H9 (cell line): ENCODE data around the gene SCUBE3. TPM values are rescaled to one million over a fixed set of nuclear protein-coding genes. Genes with fewer than 3 reads are reported as not detected.

Experiments used
- DNase-seq: peaks from one replicate; pipeline ENCODE4 v3.0.0-alpha.2; 2017
- H2AFZ ChIP-seq: one replicate; pipeline ENCODE4 v1.6.1; 2013; ENCODE audit warnings: mild to moderate bottlenecking, low read length, control low read depth, moderate library complexity
- H2AK5ac ChIP-seq: 2 replicates; pipeline ENCODE4 v1.6.1; 2013; ENCODE audit warnings: low read length, control low read depth, mixed read lengths; ENCODE audit not compliant: insufficient read length
- H2BK120ac ChIP-seq: one replicate; pipeline ENCODE4 v1.6.1; 2013; ENCODE audit warnings: low read depth, mild to moderate bottlenecking, low read length, control low read depth, inconsistent platforms; ENCODE audit not compliant: poor library complexity, severe bottlenecking
- H2BK12ac ChIP-seq: 2 replicates; pipeline ENCODE4 v1.6.1; 2013; ENCODE audit warnings: low read length, control low read depth, mixed read lengths, low read depth; ENCODE audit not compliant: insufficient read length
- H2BK15ac ChIP-seq: 2 replicates; pipeline ENCODE4 v1.6.1; 2013; ENCODE audit warnings: low read depth, low read length, control low read depth
- H2BK20ac ChIP-seq: one replicate; pipeline ENCODE4 v1.6.1; 2013; ENCODE audit warnings: low read depth, mild to moderate bottlenecking, low read length, control low read depth, inconsistent platforms; ENCODE audit not compliant: poor library complexity, severe bottlenecking
- H2BK5ac ChIP-seq: 2 replicates; pipeline ENCODE4 v1.6.1; 2013; ENCODE audit warnings: low read length, control low read depth, mixed read lengths; ENCODE audit not compliant: insufficient read length
- H3K14ac ChIP-seq: 2 replicates; pipeline ENCODE4 v1.6.1; 2013; ENCODE audit warnings: low read length, control low read depth; ENCODE audit not compliant: insufficient read depth
- H3K18ac ChIP-seq: 2 replicates; pipeline ENCODE4 v1.6.1; 2013; ENCODE audit warnings: low read depth, mild to moderate bottlenecking, mixed read lengths, low read length, control low read depth; ENCODE audit not compliant: insufficient read length
- H3K23ac ChIP-seq: 2 replicates; pipeline ENCODE4 v1.6.1; 2013; ENCODE audit warnings: low read length, control low read depth, mixed read lengths, low read depth; ENCODE audit not compliant: insufficient read length
- H3K23me2 ChIP-seq: 2 replicates; pipeline ENCODE4 v1.6.1; 2013; ENCODE audit warnings: low read depth, mild to moderate bottlenecking, mixed read lengths, low read length, control low read depth; ENCODE audit not compliant: insufficient read length, poor library complexity, severe bottlenecking
- H3K27ac ChIP-seq: 2 replicates; pipeline ENCODE4 v1.5.1; 2013; ENCODE audit warnings: low read length, control low read depth, mixed read lengths, low read depth; ENCODE audit not compliant: insufficient read length
- H3K27me3 ChIP-seq: 2 replicates; pipeline ENCODE4 v1.6.1; 2013; ENCODE audit warnings: low read length, control low read depth, inconsistent platforms; ENCODE audit not compliant: insufficient read depth
- H3K4ac ChIP-seq: 2 replicates; pipeline ENCODE4 v1.6.1; 2013; ENCODE audit warnings: low read depth, mild to moderate bottlenecking, control low read depth, inconsistent platforms, low read length, moderate library complexity
- H3K4me1 ChIP-seq: 2 replicates; pipeline ENCODE4 v1.6.1; 2013; ENCODE audit warnings: low read length, control low read depth, inconsistent platforms; ENCODE audit not compliant: insufficient read depth
- H3K4me2 ChIP-seq: 2 replicates; pipeline ENCODE4 v1.6.1; 2013; ENCODE audit warnings: low read length, control low read depth, mixed read lengths; ENCODE audit not compliant: insufficient read length, insufficient read depth
- H3K56ac ChIP-seq: 2 replicates; pipeline ENCODE4 v1.6.1; 2013; ENCODE audit warnings: low read depth, mild to moderate bottlenecking, mixed read lengths, low read length, control low read depth; ENCODE audit not compliant: insufficient read length
- H3K79me1 ChIP-seq: 2 replicates; pipeline ENCODE4 v1.6.1; 2013; ENCODE audit warnings: low read depth, mild to moderate bottlenecking, moderate library complexity, low read length, control low read depth, inconsistent platforms; ENCODE audit not compliant: insufficient read depth, poor library complexity, severe bottlenecking
- H3K79me2 ChIP-seq: 2 replicates; pipeline ENCODE4 v1.6.1; 2013; ENCODE audit warnings: low read length, control low read depth, inconsistent platforms; ENCODE audit not compliant: insufficient read depth
- H3K9ac ChIP-seq: 2 replicates; pipeline ENCODE4 v1.6.1; 2013; ENCODE audit warnings: low read length, control low read depth, mixed read lengths; ENCODE audit not compliant: insufficient read length; ENCODE audit errors: extremely low read depth
- H3K9me3 ChIP-seq: one replicate; pipeline ENCODE4 v1.6.1; 2013; ENCODE audit warnings: low read depth, low read length, inconsistent platforms; ENCODE audit not compliant: control insufficient read depth
- H3T11ph ChIP-seq: one replicate; pipeline ENCODE4 v1.6.1; 2013; ENCODE audit warnings: mild to moderate bottlenecking, low read length, control low read depth, inconsistent platforms
- H4K20me1 ChIP-seq: one replicate; pipeline ENCODE4 v1.6.1; 2013; ENCODE audit not compliant: control insufficient read depth, insufficient read length, insufficient read depth
- H4K5ac ChIP-seq: 2 replicates; pipeline ENCODE4 v1.6.1; 2013; ENCODE audit warnings: low read depth, mild to moderate bottlenecking, mixed read lengths, low read length, control low read depth; ENCODE audit not compliant: insufficient read length
- H4K8ac ChIP-seq: replicated peaks from 2 replicates; pipeline ENCODE4 v1.6.1; 2013; ENCODE audit warnings: low read length, control low read depth, mixed read lengths, low read depth; ENCODE audit not compliant: insufficient read length
- H4K91ac ChIP-seq: 2 replicates; pipeline ENCODE4 v1.6.1; 2013; ENCODE audit warnings: low read depth, mild to moderate bottlenecking, moderate library complexity, mixed read lengths, low read length, control low read depth; ENCODE audit not compliant: insufficient read length
- H3K27ac Mint-ChIP-seq, 3 experiments: 2 replicates in 2 of 3; 3 replicates in 1 of 3; pipeline ENCODE4 v1.8.0; 2020 to 2021; ENCODE audit warnings: mixed read lengths in 3 of 3, mild to moderate bottlenecking in 1 of 3, moderate library complexity in 1 of 3
- H3K27me3 Mint-ChIP-seq: 2 replicates; pipeline ENCODE4 v1.8.0; 2021; ENCODE audit warnings: low read depth, mild to moderate bottlenecking, moderate library complexity, mixed read lengths
- H3K36me3 Mint-ChIP-seq, 3 experiments: 2 replicates in 2 of 3; 3 replicates in 1 of 3; pipeline ENCODE4 v1.8.0; 2020 to 2021; ENCODE audit warnings: low read depth in 3 of 3, mixed read lengths in 3 of 3; ENCODE audit not compliant: insufficient read depth in 1 of 3
- H3K4me1 Mint-ChIP-seq, 2 experiments: 2 replicates each; pipeline ENCODE4 v1.8.0; 2020; ENCODE audit warnings: mixed read lengths in 2 of 2
- H3K4me3 Mint-ChIP-seq, 2 experiments: 2 replicates in 1 of 2; 3 replicates in 1 of 2; pipeline ENCODE4 v1.8.0; 2020 to 2021; ENCODE audit warnings: mild to moderate bottlenecking in 2 of 2, mixed read lengths in 2 of 2, moderate library complexity in 1 of 2
- H3K9me3 Mint-ChIP-seq, 2 experiments: 2 replicates in 1 of 2; 3 replicates in 1 of 2; pipeline ENCODE4 v1.8.0; 2020; ENCODE audit warnings: mild to moderate bottlenecking in 2 of 2, mixed read lengths in 2 of 2, moderate library complexity in 1 of 2
- CTCF ChIP-seq: fragments of 200-600 bp; sonication (generic); conservative IDR thresholded peaks from 3 replicates; pipeline ENCODE4 v1.8.0; 2021; ENCODE audit warnings: antibody characterized with exemption, mild to moderate bottlenecking
- WGBS: extraction: QIAGEN DNeasy Blood & Tissue Kit; methylation state at CpG from one replicate; pipeline ENCODE4 v1.1.7; 2013; ENCODE audit warnings: missing lambda C conversion rate, low lambda C conversion rate, mixed read lengths; ENCODE audit not compliant: insufficient read length; ENCODE audit errors: extremely low coverage; 5-methylcytosine and 5-hydroxymethylcytosine counted together
- total RNA-seq: library from RNA; stranded (reverse); gene quantifications from 2 replicates; pipeline ENCODE4 v1.2.1, GENCODE V29; 2021

SCUBE3 gene
- total RNA-seq, 1 experiment from 2014 or later = 2.7 TPM

- Histone ChIP-seq H3K18ac (no peak overlapping the region), H3K4ac (no peak overlapping the region), H2BK20ac (no peak overlapping the region), H2BK120ac (no peak overlapping the region), H4K20me1 (peaks cover 3% of the 10 kb centered on the region), H3T11ph (no peak overlapping the region), H4K91ac (no peak overlapping the region), H3K79me2 (no peaks in the 10 kb centered on the region), H3K27ac (no peak overlapping the region), H3K23ac (no peak overlapping the region), H2AFZ (no peak overlapping the region), H3K9ac (no peak overlapping the region), H3K23me2 (no peaks in the 10 kb centered on the region), H3K79me1 (no peaks in the 10 kb centered on the region), H3K56ac (no peak overlapping the region), H3K4me2 (no peak overlapping the region), H2AK5ac (no peak overlapping the region), H3K9me3 (no peaks in the 10 kb centered on the region), H3K27me3 (no peaks in the 10 kb centered on the region; the same call in 1 of the 2 replicates), H2BK5ac (no peak overlapping the region), H4K8ac (no peak overlapping the region), H2BK15ac (no peak overlapping the region), H4K5ac (no peak overlapping the region), H3K14ac (no peak overlapping the region), H2BK12ac (no peak overlapping the region), H3K4me1 (no peaks in the 10 kb centered on the region)
- H3K36me3 Mint-ChIP-seq = peaks cover 4 to 7% (median 5%) of the 10 kb centered on the region in 3 experiments; a peak in 6 of 7 replicates
- H3K27me3 Mint-ChIP-seq = peaks cover 64% of the 10 kb centered on the region
- WGBS = no CpG with 5 or more reads among the region's 5 CpGs
- no peak overlapping the region for H3K4me3 Mint-ChIP-seq
- no peak for DNase-seq
- H3K9me3 Mint-ChIP-seq = peaks cover 0 to under 1% of the 10 kb centered on the region in 2 experiments; a peak in 1 of 5 replicates
- H3K4me1 Mint-ChIP-seq = no peaks in the 10 kb centered on the region
- TF ChIP-seq CTCF = no peak
- H3K27ac Mint-ChIP-seq = no peak overlapping the region
Observed at GRCh38 chr6:35229304-35229703, 15.5 kb downstream of the SCUBE3 start.
